GM12873 (cell line): ENCODE data around the gene TRPC4.

Experiments used
- CTCF ChIP-seq: IDR thresholded peaks from 2 replicates; pipeline ENCODE4 v1.5.1; 2012; ENCODE audit warnings: low read depth, mild to moderate bottlenecking, moderate library complexity, low read length, control low read depth; ENCODE audit not compliant: insufficient read depth; ENCODE audit errors: missing control alignments

The TRPC4 gene

GRCh38 chr13:37665420-37665819 is 204.2 kb downstream of the TRPC4 start:
- TF ChIP-seq CTCF = no peak

- TF ChIP-seq CTCF = no peak
These were observed 205.8 kb downstream of the TRPC4 start for GRCh38 chr13:37663724-37664123.

- no peak for TF ChIP-seq CTCF
These were observed 206.9 kb downstream of the TRPC4 start for GRCh38 chr13:37662624-37663023.

- TF ChIP-seq CTCF = no peak
These were observed 211.6 kb downstream of the TRPC4 start for GRCh38 chr13:37657956-37658355.

- no peak for TF ChIP-seq CTCF
These were observed 212.4 kb downstream of the TRPC4 start for GRCh38 chr13:37657134-37657533.

GRCh38 chr13:37656247-37656940 is 213.2 kb downstream of the TRPC4 start:
- no peak for TF ChIP-seq CTCF

- no peak for TF ChIP-seq CTCF
These were observed 217.0 kb downstream of the TRPC4 start for GRCh38 chr13:37652596-37652995.
